Left lung (tissue), 10 donors: ENCODE measurements around the gene IL16. TPM values are rescaled to one million over a fixed set of nuclear protein-coding genes. Genes with fewer than 3 reads are reported as not detected.

ENCODE experiments used
- ATAC-seq: fragments of 200-7000 bp; cut with Tn5 transposase; one replicate; pipeline ENCODE4 v1.9.1; 2020; ENCODE audit warnings: moderate library complexity
- DNase-seq, 4 donors: peaks; one replicate each; pipeline ENCODE4 v3.0.0-alpha.2; 2013 to 2020
- H3K27ac ChIP-seq, 2 donors: fragments of 200-600 bp; sonication (generic) in 1 of 2; one replicate each; pipeline versions ENCODE4 v1.5.0 to v1.8.0; 2020 to 2021
- H3K27me3 ChIP-seq, 2 donors: fragments of 200-600 bp; sonication (generic) in 1 of 2; one replicate each; pipeline versions ENCODE4 v1.5.0 to v1.8.0; 2020 to 2021
- H3K36me3 ChIP-seq, 2 donors: fragments of 200-600 bp; sonication (generic) in 1 of 2; one replicate each; pipeline versions ENCODE4 v1.5.0 to v1.8.0; 2020 to 2021
- H3K4me1 ChIP-seq, 2 donors: fragments of 200-600 bp; one replicate each; pipeline ENCODE4 v1.8.0; 2021
- H3K4me3 ChIP-seq, 2 donors: fragments of 200-600 bp; sonication (generic) in 1 of 2; one replicate each; pipeline versions ENCODE4 v1.5.0 to v1.8.0; 2020 to 2021; ENCODE audit warnings: mild to moderate bottlenecking in 1 of 2
- H3K9me3 ChIP-seq, 2 donors: fragments of 200-600 bp; sonication (generic) in 1 of 2; one replicate each; pipeline versions ENCODE4 v1.5.0 to v1.8.0; 2020 to 2021
- CTCF ChIP-seq, 2 donors: fragments of 200-600 bp; sonication (generic) in 1 of 2; IDR thresholded peaks; one replicate each; pipeline versions ENCODE4 v1.5.0 to v1.8.0; 2021; ENCODE audit warnings: antibody characterized with exemption in 2 of 2
- intact Hi-C, 2 donors: fragments of 100-400 bp; cut with DNase I; formaldehyde crosslinking; loops; one replicate each; pipeline versions ENCODE4 v1.11.2 to v1.14.2; 2022
- polyA plus RNA-seq, 6 donors: library from polyadenylated mRNA; unstranded; fragments of 120-200 nt; gene quantifications; one replicate each; pipeline ENCODE4 v1.2.1, GENCODE V29; 2013; ENCODE audit not compliant: insufficient read length in 6 of 6
- total RNA-seq, 2 donors: library from RNA; stranded (reverse); fragmentation: NEBNext Ultra II Directional; extraction: Animal tissue kit (Norgen Biotek cat#: 25700); gene quantifications; one replicate each; pipeline ENCODE4 v1.2.1, GENCODE V29; 2021
- donor health status: DM: no; HTN: yes; CAD: no.
- donor health status: DM: no; HTN: no; CAD: no.

Gene IL16
- total and polyA plus RNA-seq, 8 donors: 11.4 to 34.3 (median 14.9) TPM

GRCh38 chr15:81323559-81323943 is 126.9 kb downstream of the IL16 start:
- peak overlapping the region; percentile 72 to 84 for H3K4me3 ChIP-seq
- H3K4me1 ChIP-seq: peaks cover 10 to 33% of the 10 kb centered on the region in 2 donors
- H3K27me3 ChIP-seq: no peaks in the 10 kb centered on the region
- no peak for TF ChIP-seq CTCF (IDR thresholded peaks at IDR 0.05)
- peaks cover 0 to 12% of the 10 kb centered on the region in 2 donors for H3K36me3 ChIP-seq
- intact Hi-C loops: no loop called here
- DNase-seq (no peak), ATAC-seq (peak; percentile 9)
- peak overlapping the region; percentile 52 to 68 for H3K27ac ChIP-seq
- no peaks in the 10 kb centered on the region for H3K9me3 ChIP-seq

- TF ChIP-seq CTCF (IDR thresholded peaks at IDR 0.05): no peak
- peak within 1 kb of the TSS; percentile 52 to 68 for H3K27ac ChIP-seq
- peak; percentile 97 to 100 (median 100) for DNase-seq
Measured at GRCh38 chr15:81323944-81324881, 127.5 kb downstream of the IL16 start, which contains the start of gene STARD5. Gene STARD5 (minus strand): TSS chr15:81324141. CDS start chr15:81324099, 42 bp downstream.

GRCh38 chr15:81326466-81327212 is 130.0 kb downstream of the IL16 start:
- peak overlapping the region in 1 of 2 donors; percentile 1 for H3K27ac ChIP-seq
- DNase-seq: no peak
- intact Hi-C loops: no loop called here

More at GRCh38 chr15:81323944-81324881, 127.5 kb downstream of the IL16 start, which contains the start of gene STARD5:
- Histone ChIP-seq H3K27me3 (no peaks in the 10 kb centered on the region), H3K9me3 (no peaks in the 10 kb centered on the region), H3K4me1 (peaks cover 10 to 33% of the 10 kb centered on the region in 2 donors), H3K4me3 (peak within 1 kb of the TSS; percentile 72 to 84), H3K36me3 (peaks cover 0 to 5% of the 10 kb centered on the region in 2 donors)
- ATAC-seq: peak; percentile 100
- intact Hi-C loops: no loop called here

GRCh38 chr15:81327516-81327915 is 130.8 kb downstream of the IL16 start:
- Histone ChIP-seq H3K27ac (peak overlapping the region in 1 of 2 donors; percentile 1), H3K9me3 (no peaks in the 10 kb centered on the region), H3K4me1 (peaks cover 10 to 29% of the 10 kb centered on the region in 2 donors), H3K36me3 (no peaks in the 10 kb centered on the region), H3K27me3 (no peaks in the 10 kb centered on the region), H3K4me3 (no peak overlapping the region)
- TF ChIP-seq CTCF (IDR thresholded peaks at IDR 0.05): no peak
- DNase-seq: no peak
- intact Hi-C loops: no loop called here
- no peak for ATAC-seq

More at GRCh38 chr15:81326466-81327212, 130.0 kb downstream of the IL16 start:
- H3K27me3 ChIP-seq: no peaks in the 10 kb centered on the region
- peaks cover 10 to 33% of the 10 kb centered on the region in 2 donors for H3K4me1 ChIP-seq
- TF ChIP-seq CTCF (IDR thresholded peaks at IDR 0.05): no peak
- no peaks in the 10 kb centered on the region for H3K9me3 ChIP-seq
- no peak for ATAC-seq
- no peak overlapping the region for H3K4me3 ChIP-seq
- no peaks in the 10 kb centered on the region for H3K36me3 ChIP-seq
